Endodermal cell (in vitro differentiated cells): Measurements from ENCODE around the gene COMMD10. TPM values are rescaled to one million over a fixed set of nuclear protein-coding genes. Genes with fewer than 3 reads are reported as not detected.

ENCODE experiments used
- DNase-seq: peaks from one replicate; pipeline ENCODE4 v3.0.0-alpha.2; 2017
- H3K27ac ChIP-seq: 2 replicates; pipeline ENCODE4 v1.5.1; 2013; ENCODE audit warnings: mild to moderate bottlenecking, low read depth, low read length, moderate library complexity
- H3K27me3 ChIP-seq: 2 replicates; pipeline ENCODE4 v1.6.1; 2013; ENCODE audit warnings: mild to moderate bottlenecking, low read length, moderate library complexity; ENCODE audit not compliant: insufficient read depth, control insufficient read depth, poor library complexity, severe bottlenecking
- H3K36me3 ChIP-seq: 2 replicates; pipeline ENCODE4 v1.7.0; 2013; ENCODE audit warnings: mild to moderate bottlenecking, low read length, moderate library complexity; ENCODE audit not compliant: control insufficient read depth, insufficient read depth
- H3K4me1 ChIP-seq: one replicate; pipeline ENCODE4 v1.7.0; 2013; ENCODE audit warnings: low read length; ENCODE audit not compliant: control insufficient read depth, insufficient read depth
- H3K4me3 ChIP-seq: 2 replicates; pipeline ENCODE4 v1.5.1; 2013; ENCODE audit warnings: mild to moderate bottlenecking, low read length, moderate library complexity
- H3K9ac ChIP-seq: 2 replicates; pipeline ENCODE4 v1.6.1; 2013; ENCODE audit warnings: mild to moderate bottlenecking, low read length, moderate library complexity; ENCODE audit not compliant: poor library complexity, severe bottlenecking; ENCODE audit errors: extremely low read depth
- H3K9me3 ChIP-seq: 2 replicates; pipeline ENCODE4 v1.6.1; 2013; ENCODE audit warnings: mild to moderate bottlenecking, low read length, moderate library complexity; ENCODE audit not compliant: control insufficient read depth
- H3K27ac Mint-ChIP-seq: 2 replicates; pipeline ENCODE4 v1.8.0; 2020; ENCODE audit warnings: mixed read lengths
- H3K27me3 Mint-ChIP-seq: 2 replicates; pipeline ENCODE4 v1.8.0; 2021; ENCODE audit warnings: mild to moderate bottlenecking, mixed read lengths; ENCODE audit not compliant: insufficient read depth
- H3K36me3 Mint-ChIP-seq: 2 replicates; pipeline ENCODE4 v1.8.0; 2020; ENCODE audit warnings: low read depth, mixed read lengths
- H3K4me1 Mint-ChIP-seq: 2 replicates; pipeline ENCODE4 v1.8.0; 2020; ENCODE audit warnings: mixed read lengths
- H3K4me3 Mint-ChIP-seq: 2 replicates; pipeline ENCODE4 v1.8.0; 2020; ENCODE audit warnings: mild to moderate bottlenecking, moderate library complexity, mixed read lengths
- H3K9me3 Mint-ChIP-seq: 2 replicates; pipeline ENCODE4 v1.8.0; 2020; ENCODE audit warnings: mild to moderate bottlenecking, mixed read lengths
- WGBS, 2 experiments: methylation state at CpG; one replicate each; pipeline versions ENCODE4 v1.1.5 to v1.1.7; 2013; ENCODE audit warnings: missing lambda C conversion rate in 2 of 2, mixed read lengths in 1 of 2; ENCODE audit not compliant: insufficient coverage in 1 of 2, insufficient read length in 1 of 2; 5-methylcytosine and 5-hydroxymethylcytosine counted together
- total RNA-seq, 2 donors: library from RNA; stranded (reverse); fragmentation: NEBNext Ultra II Directional in 1 of 2; extraction: Animal tissue kit (Norgen Biotek cat#: 25700) in 1 of 2; gene quantifications; 2 replicates in 1 of 2; 3 replicates in 1 of 2; pipeline ENCODE4 v1.2.1, GENCODE V29; 2021
- TF ChIP-seq, protein P1 (sequence below): fragments of 200-600 bp; sonication (generic); conservative IDR thresholded peaks from 2 replicates; pipeline ENCODE4 v1.5.0; 2021; ENCODE audit warnings: antibody characterized with exemption, mild to moderate bottlenecking

COMMD10 gene
- total RNA-seq, 2 donors from 2014 or later, result 25.3 to 29.8 TPM

DNA sequence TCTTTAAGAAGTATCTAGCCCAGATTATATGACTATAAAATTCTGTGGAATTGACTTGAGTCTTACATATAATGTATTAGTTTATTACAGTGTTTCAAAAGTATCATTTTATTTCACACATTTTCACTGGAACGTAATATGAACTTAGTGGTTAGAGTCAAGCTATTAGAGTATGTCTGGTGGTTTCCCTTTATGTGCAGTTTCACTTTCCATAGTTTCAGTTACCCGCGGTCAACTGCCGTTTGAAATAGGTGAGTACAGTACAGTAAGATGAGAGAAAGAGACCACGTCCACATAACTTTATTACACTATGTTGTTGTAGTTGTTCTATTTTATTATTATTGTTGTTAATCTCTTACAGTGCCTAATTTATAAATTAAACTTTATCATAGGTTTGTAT lies 50.5 kb downstream of the COMMD10 start:
- no peaks in the 10 kb centered on the region for H3K9me3 ChIP-seq
- H3K4me1 Mint-ChIP-seq, result peaks cover 4% of the 10 kb centered on the region
- TF ChIP-seq, protein P1, sequence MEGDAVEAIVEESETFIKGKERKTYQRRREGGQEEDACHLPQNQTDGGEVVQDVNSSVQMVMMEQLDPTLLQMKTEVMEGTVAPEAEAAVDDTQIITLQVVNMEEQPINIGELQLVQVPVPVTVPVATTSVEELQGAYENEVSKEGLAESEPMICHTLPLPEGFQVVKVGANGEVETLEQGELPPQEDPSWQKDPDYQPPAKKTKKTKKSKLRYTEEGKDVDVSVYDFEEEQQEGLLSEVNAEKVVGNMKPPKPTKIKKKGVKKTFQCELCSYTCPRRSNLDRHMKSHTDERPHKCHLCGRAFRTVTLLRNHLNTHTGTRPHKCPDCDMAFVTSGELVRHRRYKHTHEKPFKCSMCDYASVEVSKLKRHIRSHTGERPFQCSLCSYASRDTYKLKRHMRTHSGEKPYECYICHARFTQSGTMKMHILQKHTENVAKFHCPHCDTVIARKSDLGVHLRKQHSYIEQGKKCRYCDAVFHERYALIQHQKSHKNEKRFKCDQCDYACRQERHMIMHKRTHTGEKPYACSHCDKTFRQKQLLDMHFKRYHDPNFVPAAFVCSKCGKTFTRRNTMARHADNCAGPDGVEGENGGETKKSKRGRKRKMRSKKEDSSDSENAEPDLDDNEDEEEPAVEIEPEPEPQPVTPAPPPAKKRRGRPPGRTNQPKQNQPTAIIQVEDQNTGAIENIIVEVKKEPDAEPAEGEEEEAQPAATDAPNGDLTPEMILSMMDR, result no peak
- no peak for DNase-seq
- no peaks in the 10 kb centered on the region for H3K27me3 ChIP-seq
- H3K9ac ChIP-seq, result no peak overlapping the region
- H3K27me3 Mint-ChIP-seq, result no peaks in the 10 kb centered on the region
- H3K9me3 Mint-ChIP-seq, result no peaks in the 10 kb centered on the region
- H3K4me1 ChIP-seq, result no peaks in the 10 kb centered on the region
- H3K27ac ChIP-seq, result no peak overlapping the region
- H3K27ac Mint-ChIP-seq, result no peak overlapping the region
- H3K36me3 Mint-ChIP-seq, result peaks cover 4% of the 10 kb centered on the region
- no peak overlapping the region for H3K4me3 Mint-ChIP-seq
- 78% methylated on average over 1 of the region's 5 CpGs; no CpG with 5 or more reads in 1 of the 2 experiments for WGBS, 2 experiments
- peaks cover 3% of the 10 kb centered on the region for H3K36me3 ChIP-seq
- no peak overlapping the region for H3K4me3 ChIP-seq

DNA sequence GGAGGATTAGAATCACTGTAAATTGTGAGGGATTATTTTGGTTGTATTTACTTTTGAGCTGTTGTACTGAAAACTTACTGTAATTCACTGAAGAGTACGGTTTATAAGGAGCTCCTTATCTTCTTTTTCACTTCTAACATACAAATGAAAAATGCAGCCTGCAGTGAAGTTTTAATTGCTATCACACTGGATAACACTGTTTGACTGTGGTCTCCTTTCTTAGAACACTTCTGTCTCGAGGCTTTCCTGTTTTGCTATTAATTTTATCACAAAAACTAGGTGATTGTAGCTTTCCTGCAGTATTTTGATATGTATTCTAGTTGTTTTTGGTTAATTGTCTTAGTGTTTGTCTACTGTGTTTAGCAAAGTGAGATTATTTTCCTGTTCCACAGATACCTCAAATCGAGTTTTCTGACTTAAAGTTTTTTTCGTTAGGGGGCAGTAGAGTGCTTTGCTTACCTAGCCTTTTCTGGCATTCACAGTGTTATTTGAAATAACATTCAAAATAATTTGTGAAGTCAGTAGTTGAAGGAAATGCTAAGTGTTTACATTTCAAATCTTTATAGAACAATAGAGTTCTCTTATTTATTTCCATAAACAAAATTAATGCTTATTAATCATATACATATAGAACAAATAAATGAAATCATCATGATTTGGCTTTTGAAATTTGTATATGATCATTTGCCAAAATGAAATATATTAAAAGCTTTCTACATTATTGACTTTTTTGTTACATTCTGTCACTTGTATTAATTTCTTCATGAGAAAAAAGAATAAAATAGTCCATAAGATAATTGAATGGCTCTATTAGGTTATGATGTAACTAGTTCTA lies 52.9 kb downstream of the COMMD10 start:
- 21 to 40% methylated on average over 1 to 4 of the region's 4 CpGs for WGBS, 2 experiments
- Histone ChIP-seq H3K9me3 (no peaks in the 10 kb centered on the region), H3K9ac (no peak overlapping the region), H3K4me1 (no peaks in the 10 kb centered on the region), H3K27ac (no peak overlapping the region), H3K36me3 (peaks cover 3% of the 10 kb centered on the region), H3K4me3 (no peak overlapping the region), H3K27me3 (no peaks in the 10 kb centered on the region)
- Mint-ChIP-seq H3K4me3 (no peak overlapping the region), H3K27ac (no peak overlapping the region), H3K27me3 (no peaks in the 10 kb centered on the region), H3K4me1 (peaks cover 4% of the 10 kb centered on the region), H3K9me3 (no peaks in the 10 kb centered on the region), H3K36me3 (peaks cover 4% of the 10 kb centered on the region)
- TF ChIP-seq, protein P1, result peak; percentile 96
- no peak for DNase-seq

DNA sequence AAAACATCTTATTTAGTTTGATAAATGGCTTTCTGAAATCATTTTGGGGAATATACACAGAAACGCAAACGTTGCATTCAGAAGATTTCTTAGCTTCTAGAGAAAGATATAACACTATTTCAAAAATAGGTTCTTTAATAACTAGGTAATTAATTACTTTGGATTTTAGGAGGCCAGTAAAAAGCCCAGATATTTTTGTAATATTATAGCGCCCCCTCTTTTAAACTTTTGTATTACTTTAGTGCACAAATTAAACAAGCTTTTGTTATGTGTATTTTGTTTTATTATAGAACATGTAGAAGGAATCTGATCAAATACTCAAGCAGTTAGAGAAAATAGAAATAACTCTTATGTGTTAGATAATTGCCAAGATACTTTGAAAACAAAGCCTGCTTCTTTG lies 57.7 kb downstream of the COMMD10 start:
- peaks cover 3% of the 10 kb centered on the region for H3K4me1 ChIP-seq
- H3K36me3 Mint-ChIP-seq, result no peaks in the 10 kb centered on the region
- H3K4me3 Mint-ChIP-seq, result no peak overlapping the region
- no peak overlapping the region for H3K27ac ChIP-seq
- peaks cover 3% of the 10 kb centered on the region for H3K4me1 Mint-ChIP-seq
- 92% methylated on average over 2 of the region's 3 CpGs; no CpG with 5 or more reads in 1 of the 2 experiments for WGBS, 2 experiments
- TF ChIP-seq, protein P1, result peak; percentile 56
- H3K9ac ChIP-seq, result no peak overlapping the region
- H3K27ac Mint-ChIP-seq, result no peak overlapping the region
- no peaks in the 10 kb centered on the region for H3K27me3 ChIP-seq
- H3K4me3 ChIP-seq, result no peak overlapping the region
- H3K27me3 Mint-ChIP-seq, result no peaks in the 10 kb centered on the region
- H3K9me3 Mint-ChIP-seq, result no peaks in the 10 kb centered on the region
- DNase-seq, result no peak
- no peaks in the 10 kb centered on the region for H3K36me3 ChIP-seq
- H3K9me3 ChIP-seq, result no peaks in the 10 kb centered on the region
